22Rv1 (cell line): Measurements from ENCODE around the gene AGXT.
A peak's percentile ranks its signal among the peaks of the same experiment; 100 is the strongest.

ENCODE experiments used
- H3K27ac ChIP-seq: fragments of 450-650 bp; 2 replicates; pipeline ENCODE4 v1.5.1; 2017
- CTCF ChIP-seq: fragments of 450-650 bp; IDR thresholded peaks from 2 replicates; pipeline ENCODE4 v1.5.1; 2017; ENCODE audit warnings: mild to moderate bottlenecking
- ZFX ChIP-seq: fragments of 450-650 bp; IDR thresholded peaks from 2 replicates; pipeline ENCODE4 v1.6.1; 2017; ENCODE audit warnings: antibody characterized with exemption, borderline replicate concordance

AGXT gene

GRCh38 chr2:240909216-240909974 is 40.8 kb downstream of the AGXT start:
- TF ChIP-seq ZFX, result no peak
- no peak for TF ChIP-seq CTCF
- no peak overlapping the region for H3K27ac ChIP-seq

DNA sequence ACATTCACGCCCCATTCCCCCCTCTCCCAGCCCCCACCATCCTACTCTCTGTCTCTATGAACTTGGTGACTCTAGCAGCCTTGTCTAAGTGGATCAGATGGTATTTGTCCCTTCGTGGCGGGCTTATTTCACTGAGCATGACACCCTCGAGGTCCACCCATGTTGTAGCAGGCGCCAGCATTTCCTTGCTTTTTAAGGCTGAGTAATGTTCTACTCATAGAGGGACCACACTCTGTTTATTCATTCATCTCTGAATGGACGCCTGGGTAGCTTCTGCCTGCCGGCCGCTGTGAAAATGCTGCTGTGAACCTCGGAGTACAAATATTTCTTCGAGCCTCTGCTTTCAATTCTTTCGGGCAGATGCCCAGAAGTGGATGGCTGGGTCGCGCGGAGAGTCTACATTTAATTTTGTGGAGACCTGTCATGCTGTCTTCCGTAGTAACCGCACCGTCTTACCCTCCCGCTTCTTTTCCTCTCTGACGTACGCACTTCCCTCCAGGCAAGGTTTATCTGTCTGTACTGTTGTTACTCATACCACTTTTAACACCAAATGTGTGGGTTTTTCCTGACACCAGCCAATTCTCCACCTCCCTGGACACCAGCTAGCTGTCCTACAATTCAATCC is 43.1 kb downstream of the AGXT start:
- no peak overlapping the region for H3K27ac ChIP-seq
- TF ChIP-seq ZFX (no peak), CTCF (no peak)

- no peak overlapping the region for H3K27ac ChIP-seq
- TF ChIP-seq ZFX (no peak), CTCF (no peak)
These were observed 44.5 kb downstream of the AGXT start for GRCh38 chr2:240912878-240913809.

DNA sequence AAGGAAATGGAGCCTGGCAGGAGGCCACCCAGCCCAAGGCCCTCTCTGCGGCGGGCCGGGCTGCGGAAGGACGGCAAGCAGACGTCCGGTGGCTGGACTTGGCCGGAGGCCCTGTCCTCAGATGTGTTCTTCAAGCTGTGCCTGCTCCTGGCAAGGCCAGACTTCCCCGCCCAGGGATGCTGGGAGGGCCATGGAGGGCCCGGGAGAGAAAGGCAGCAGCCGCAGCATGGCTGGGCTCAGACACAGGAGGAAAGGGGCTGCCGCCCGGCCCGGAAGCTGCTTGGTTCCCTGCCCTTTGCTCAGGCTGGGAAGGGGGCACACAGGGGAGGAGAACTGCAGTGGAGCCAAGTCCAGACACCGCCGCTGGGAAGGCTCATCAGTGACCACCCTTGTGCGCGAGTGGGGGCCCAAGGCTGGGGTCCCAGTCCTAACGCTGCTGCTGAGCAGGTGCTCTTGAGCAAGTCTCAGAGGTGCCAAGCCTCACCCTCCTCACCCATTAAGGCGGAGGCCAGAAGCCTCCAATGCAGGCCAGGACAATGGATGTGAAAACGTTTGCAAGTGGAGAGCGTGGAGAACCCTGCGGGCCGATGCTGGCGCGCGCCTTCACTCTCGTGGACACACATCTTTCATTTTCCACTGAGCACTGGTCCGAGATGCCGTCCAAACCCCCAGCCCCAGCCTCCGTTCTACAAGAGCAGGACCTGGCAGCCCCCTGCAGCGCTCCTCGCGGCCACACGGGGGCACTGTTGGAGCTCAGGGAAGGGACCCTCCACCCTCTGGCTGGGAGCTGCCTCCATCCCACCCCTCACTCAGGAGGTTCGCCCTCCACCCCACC is 45.4 kb downstream of the AGXT start:
- TF ChIP-seq ZFX (no peak), CTCF (peak; percentile 95)
- no peak overlapping the region for H3K27ac ChIP-seq

- no peak overlapping the region for H3K27ac ChIP-seq
- TF ChIP-seq CTCF (peak; percentile 67), ZFX (no peak)
These were observed 46.3 kb downstream of the AGXT start for GRCh38 chr2:240914645-240915525.
